HG03558 (cell line): ENCODE measurements around the gene FDXR.

Source experiments
- ATAC-seq: cut with Tn5 transposase; IDR thresholded peaks from one replicate; pipeline ENCODE4 v1.9.1; 2021; ENCODE audit warnings: moderate number of reproducible peaks; ENCODE audit not compliant: unreplicated experiment; ENCODE audit errors: extremely low read depth

Gene FDXR

DNA sequence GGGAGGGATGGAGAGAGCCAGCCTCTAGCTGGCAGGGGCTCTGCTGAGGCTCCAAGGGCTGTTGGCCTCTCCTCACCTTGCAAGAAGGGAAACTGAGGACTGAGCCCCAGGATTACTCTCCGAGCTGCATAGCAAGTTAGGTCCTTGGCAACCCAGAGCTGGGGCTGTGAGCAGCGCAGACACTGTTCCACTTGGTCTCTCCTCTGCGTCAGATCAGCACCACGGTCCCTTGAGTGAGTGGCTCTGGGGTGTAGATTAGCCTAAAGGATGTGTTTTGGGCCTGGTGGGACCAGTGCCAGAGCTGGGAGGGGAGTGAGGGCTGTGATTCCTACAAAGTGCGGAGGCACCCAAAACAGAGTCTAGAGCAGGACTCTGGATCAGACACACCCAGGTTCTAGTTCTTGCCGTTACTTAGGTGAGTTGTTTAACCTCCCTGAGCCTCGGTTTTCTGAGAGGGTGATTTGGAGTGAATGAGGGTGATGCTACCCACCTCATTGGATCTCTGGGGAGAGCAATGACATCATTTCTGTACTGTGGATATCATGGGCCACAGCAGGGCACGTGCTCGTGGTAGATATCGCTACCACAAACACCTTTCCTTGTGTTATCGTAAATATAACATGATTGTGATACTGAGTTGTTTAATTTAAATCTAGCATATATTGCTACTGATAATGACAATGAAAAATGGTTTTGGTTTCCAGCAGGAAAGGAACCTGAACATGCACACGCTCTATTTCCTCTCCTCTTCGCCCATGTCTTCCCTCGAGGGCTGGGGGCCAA is 28.8 kb upstream of the FDXR start:
- no peak for ATAC-seq

DNA sequence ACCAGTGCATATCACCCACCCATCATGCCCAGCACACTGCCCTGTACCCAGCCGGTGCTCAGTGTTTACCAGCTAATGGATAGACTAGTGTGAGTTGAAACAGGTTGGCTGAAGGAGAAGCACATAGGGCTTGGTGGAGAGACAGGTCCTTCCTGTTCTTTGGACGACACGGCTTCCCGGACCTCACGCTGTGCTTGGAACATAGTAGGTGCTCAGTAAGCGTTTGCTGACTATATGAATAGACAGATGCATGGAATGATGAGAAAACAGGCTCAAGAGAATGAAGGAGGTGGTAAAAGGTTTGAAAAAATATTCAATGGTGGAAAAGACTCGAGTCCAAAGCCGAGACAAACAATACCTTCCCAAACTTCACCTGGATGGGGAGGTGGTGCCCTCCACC is 27.4 kb upstream of the FDXR start:
- ATAC-seq = no peak

DNA sequence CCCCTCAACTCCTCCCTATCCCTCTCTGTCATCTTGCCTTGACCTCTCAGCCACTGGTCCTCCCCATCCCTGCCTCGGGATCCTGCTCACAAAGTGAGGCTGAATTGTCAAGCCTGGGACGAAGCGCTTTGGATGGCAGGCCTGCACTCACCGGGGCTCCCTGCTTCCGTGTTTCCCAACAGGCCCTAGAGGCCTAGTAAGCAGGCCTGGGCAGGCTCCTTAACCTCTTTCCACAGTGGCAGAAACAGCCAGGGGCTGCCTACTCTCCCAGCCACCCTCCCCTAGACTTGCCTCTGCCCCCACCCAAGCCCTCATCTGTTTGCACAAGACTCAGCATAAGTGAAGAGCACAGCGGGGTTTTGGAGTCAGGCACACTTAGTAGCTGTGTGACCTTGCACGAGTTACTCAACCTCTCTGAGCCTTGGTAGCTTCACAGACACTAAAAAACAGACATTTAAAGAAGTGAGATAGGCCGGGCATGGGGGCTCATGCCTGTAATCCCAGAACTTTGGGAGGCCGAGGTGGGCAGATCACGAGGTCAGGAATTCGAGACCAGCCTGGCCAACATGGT is 25.7 kb upstream of the FDXR start:
- no peak for ATAC-seq

DNA sequence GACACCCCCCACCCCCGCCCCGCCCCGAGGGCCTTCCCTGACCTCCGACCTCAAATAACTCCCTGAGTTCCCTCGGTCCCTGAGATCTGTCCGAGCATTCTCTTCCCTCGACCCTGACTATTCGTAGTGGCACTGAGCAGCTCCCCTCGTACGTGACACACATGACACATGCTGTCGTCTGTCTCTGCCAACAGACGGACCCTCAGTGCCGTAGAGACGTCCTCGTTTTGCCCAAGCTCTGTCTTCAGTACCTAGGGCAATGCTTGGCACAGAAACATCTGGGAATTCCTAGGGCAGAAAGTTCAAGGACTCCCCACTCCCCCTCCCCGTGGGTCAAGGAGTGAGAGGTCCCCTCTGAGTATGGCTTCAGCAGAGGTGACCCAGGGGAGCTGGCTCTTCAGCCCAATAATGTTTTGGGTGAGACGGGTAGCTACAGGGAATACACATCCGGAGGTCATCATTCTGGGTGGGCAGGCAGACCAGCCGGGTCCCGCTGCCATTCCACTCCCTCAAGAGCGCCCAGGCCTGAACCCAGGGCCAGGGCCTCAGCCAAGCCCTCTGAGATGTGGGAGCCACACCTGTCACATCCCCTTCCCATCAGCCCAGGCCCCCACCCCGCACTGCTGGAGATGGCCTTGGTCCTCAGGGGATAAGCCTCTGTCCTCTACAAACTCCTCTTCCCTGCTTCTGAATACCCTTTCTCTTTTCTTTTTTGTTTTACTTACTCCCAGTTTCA is 21.3 kb upstream of the FDXR start:
- no peak for ATAC-seq

DNA sequence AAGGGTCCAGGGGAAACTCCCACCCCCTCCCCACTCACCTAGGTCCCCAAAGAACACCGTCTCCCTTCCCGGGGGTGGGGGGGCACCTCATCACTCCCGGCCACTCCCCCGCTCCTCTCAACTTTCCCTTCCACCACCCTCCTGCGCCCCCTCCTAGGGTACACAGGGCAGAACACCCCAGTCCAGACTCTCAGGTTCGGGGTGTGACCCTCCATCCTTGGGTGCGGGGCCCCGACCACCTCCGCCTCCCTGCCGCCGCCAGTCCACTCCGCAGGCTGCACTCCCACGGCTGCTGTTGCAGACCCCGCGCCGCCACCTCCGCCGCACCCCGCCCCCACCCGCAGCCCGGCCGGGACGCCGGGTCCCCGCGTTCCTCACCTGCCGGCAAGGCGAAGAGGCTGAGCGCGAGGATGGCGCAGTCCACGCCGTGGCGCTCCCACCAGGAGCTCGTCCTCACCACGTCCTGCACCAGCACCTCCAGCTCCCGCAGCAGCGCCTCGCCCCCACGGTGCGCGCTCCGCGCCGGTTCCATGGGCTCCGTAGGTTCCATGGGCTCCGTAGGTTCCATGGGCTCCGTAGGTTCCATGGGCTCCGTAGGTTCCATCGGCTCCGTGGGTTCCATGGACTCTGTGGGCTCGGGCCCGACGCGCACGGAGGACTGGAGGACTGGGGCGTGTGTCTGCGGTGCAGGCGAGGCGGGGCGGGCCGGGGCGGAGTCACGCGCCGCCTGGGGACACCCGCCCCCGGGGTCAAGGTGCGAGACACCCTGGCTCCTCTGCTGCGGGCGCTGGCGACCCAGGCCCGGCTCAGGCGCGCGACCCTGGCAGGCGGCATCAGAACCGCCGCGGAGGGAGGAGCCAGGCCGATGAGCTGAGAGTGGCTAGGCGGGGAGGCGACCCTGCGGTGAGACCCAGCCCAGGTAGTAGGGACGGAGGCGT is 20.4 kb upstream of the FDXR start, which contains the start of gene FADS6:
FADS6 (minus strand) TSS at position 660 of the 938 bp plus-strand sequence; CDS start at position 622, 38 bp downstream.
- no peak for ATAC-seq

DNA sequence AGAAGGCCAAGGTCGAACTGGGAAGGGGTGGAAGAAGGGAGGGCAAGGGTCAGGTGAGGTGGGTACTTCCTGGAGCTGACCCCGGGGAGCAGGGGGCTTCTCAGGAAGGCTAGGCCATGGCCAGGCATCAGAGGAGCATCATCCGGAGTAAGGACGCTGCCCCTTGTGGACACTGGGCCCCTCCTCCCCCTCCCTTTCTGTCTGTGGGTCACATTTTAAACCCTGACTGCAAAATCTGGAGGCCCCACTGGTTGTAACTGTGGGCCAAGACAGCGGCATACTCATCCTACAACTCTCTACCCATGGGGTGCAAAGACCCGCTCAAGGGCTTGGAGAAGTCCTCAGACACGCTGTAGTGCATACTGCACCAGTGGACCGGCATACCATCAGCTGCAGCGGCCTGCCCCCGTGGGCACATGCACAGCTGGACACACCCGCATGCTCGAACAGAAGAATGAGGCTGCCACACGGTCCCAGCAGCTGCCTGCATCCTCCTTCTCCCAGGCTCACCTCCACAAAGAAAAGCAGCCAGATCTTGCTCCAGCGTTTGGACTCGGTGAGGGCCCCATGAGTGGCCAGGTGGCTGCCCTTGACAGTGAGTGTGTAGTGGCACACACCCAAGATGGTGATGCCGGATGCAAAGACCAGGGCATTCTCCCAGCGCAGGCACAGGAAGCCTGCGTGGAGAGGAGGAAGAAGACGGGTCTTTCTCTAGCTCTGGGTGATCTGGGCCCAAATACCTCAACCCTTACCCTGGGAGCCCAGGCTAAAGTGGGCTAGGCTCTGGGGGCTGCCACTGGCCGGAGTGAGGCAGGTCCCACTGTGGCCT is 19.4 kb upstream of the FDXR start:
- ATAC-seq = no peak

DNA sequence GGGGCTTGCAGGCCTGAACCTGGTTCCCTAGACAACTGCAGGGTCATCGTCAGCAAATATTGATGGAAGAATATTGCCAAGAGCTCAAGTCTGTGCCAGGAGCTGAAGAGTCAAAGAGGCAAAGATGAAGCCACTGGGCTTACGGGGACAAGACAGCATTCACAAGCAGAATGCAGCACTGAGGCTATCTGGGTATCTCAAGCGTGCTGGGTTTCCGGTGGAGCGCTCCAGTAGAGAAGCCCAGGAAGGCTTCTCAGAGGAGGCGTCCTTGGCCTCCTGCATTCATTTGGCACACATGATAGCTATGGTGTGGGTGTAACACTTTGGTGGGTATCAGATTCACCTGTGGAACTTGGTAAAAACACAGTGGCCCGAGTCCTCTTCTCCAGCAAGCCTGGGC is 17.8 kb upstream of the FDXR start:
- no peak for ATAC-seq

DNA sequence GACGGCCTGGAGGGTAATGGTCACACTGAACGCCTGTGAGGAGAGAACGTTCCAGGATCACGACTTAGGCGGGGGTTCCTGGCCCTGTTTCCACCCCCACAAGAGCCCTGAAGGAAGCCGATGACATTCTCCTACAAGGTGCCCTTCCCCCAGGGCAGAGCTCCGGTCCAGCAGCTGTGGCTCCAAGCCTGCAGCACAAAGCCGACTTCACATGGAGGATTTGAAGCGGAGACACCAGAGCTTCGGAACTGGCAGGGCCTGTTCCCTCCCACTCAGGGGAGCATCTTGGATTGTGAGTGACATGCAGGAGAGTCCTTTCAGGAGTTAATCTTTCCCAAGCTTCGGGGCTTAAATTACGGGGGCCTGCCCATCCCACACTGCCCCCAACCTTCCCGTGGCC is 15.7 kb upstream of the FDXR start:
- ATAC-seq = no peak

DNA sequence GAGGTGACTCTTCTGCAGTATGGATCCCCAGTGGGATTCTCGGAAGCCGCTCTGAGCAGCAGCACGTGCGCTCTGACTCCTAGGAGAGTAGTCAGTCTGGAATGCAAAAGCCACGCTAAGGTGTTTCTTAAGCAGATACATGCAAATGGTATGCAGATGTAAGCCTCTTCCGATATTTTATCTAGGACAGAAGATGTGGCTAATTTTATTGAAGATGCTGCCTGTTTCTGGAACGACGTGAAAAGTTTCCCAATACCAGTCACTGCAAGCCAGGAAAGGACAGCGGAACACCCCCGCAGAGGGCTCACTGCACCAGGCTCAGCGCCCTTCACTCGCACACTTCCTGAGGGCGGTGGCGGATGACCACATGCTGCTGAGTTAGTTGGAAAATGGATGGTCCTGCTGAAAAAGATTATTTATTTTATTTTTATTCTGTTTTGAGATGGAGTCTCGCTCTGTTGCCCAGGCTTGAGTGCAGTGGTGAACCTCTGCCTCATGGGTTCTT is 10.5 kb upstream of the FDXR start:
- no peak for ATAC-seq

DNA sequence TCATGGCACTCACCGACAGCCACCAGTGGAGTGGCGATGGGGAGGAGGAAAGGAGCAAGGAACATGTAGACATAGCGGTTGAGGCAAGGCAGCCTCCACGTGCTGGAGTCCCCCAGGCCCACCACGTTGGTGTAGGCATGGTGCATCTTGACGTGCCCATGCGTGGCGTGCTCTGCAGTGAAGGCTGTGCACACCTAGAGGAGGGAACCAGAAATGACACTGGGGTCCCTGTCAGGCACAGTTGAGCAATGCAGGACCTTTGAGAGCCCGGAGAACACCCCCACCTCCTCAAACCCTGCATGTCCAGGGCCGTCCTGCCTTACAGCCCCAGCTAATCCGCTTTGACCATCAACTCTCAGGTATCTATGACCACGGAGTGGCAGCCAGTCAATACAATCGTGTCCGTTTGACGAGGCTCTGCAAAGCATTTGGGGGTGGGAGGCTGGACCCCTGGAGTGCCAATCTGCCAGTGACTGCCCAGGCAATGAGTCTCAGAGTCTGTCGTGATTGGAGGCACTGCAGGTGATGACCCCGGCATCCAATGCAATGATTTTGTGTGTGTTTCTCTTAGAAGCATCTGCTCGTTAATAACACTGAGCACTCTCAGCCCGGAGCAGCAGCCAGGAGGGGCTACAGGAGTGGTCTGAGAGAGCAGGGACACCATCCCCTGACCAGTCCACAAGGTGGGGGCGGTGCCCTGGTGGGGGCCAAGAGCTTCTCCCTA is 9.9 kb upstream of the FDXR start:
- no peak for ATAC-seq

DNA sequence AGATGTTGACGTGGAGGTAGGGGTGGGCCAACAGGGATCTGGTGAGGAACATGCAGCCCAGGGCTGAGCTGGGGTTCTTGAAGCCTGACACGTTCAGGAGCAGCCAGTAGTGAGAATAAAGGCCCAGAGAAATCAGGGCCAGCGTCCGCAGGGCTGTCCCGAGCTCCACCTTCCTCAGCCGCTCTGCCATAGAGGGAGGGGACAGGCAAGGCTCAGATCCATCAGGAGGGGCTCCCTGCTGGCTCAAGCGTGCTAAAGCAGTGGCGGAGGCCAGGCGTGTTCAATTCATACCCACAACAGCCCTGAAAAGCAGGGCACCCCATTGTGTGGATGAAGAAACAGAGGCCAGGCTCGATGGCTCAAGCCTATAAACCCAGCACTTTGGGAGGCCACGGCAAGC is 8.3 kb upstream of the FDXR start:
- no peak for ATAC-seq

DNA sequence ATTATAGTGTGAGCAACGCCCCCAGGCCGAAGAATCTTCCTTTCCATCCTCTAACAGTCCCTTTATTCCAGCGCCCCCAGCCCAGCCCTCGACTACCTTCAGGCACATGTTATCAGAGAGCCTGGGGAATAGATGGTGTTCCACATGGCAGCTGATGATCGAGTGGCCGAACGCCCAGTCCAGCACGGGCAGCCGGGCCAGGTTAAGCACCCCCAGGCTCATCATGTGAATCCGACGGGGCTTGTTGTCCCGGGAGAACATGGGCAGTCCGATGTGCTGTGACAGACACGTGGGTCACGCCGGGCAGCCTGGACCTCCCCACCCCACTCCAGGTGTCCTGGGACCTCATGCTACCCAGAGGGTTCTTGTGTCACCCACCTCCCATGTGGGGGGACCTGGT is 6.5 kb upstream of the FDXR start:
- no peak for ATAC-seq

DNA sequence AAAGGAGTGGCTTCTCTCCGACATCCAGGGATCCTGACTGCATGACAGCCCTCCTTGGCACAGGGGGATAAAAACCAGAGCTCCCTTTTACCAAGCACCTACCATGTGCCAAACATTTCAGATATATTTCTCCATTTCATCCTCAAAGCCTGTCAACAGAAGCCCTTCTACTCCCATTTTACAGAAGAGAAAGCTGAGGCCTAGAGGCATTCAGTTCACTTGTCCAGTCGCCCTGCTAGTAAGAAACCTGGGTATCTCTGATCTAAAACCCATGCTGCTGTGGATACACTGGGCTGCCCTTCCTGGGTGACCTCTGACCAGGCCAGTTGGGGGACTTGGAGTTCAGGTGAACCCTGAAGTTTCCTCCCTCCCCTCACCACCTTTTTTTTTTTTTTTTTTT is 5.9 kb upstream of the FDXR start:
- ATAC-seq = no peak

DNA sequence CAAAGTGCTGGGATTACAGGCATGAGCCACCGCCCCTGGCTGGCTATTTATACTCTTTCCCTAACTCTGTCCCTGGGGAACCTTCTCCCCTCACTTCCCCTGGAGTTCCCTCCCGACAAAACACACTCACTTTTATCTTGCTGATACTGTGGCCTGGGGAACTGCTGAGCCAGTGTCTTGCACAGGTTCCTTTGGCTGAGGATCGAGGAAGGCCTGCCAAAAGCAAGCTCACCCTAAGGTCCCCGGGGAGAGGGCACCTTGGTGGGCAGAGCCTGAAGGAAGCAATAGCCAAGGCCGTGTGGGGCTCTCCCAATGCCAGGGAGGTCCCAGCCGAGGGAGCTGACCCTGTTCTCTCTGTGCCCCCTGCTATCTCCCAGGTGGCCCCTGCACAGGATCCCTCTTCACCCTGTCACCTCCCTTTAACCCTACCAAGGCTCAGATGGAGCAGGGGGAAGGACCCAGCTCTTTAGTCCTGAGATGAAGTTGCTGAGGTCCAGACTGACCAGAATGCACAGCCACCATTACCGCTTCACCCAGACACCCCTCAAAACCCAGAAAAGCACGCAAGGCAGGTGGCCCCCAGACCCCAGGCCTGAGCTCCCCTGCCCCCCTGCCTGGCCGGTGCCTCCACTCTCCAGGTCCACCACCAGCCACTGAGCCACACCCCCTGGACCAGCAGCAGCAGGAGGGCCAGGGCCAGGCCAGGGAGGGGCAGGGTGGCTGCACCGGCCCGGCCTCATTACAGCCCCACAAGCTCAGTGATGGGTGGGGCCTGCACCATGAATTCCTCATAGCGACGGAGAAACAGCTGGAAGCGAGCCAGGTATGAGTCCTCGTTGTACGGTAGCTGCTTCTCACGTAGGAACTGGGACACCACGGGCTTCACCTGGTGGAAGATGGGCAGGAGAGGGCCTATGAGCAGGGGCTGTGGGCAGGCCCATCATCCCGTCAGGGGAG is 5.1 kb upstream of the FDXR start:
- no peak for ATAC-seq

DNA sequence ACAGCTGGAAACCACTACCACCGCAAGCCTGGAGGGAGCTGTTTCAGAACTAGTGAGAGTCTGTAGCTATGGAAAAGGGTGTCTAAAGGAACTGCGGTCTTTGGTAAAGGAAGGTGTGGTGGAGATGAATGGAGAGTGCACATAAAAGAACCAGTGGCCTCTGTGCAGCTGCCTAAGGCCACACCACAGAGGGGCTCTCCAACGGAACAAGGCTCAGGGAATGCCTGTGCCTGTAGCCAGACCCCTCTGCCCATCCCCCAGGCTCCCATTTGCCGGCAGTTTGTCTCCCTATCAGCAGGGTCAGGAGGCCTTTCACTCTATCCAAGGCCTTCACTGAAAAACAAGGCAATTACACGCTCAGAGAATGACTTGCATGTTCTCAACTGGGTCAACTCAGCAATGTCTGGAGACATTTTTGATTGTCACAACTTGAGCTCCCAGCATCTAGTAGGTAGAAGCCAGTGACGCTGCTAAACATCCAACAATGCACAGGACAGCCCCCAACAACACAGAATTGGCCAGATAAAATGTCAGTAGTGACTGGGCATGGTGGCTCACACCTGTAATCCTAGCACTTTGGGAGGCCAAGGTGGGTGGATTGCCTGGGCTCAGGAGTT is 3.3 kb upstream of the FDXR start:
- ATAC-seq = no peak

DNA sequence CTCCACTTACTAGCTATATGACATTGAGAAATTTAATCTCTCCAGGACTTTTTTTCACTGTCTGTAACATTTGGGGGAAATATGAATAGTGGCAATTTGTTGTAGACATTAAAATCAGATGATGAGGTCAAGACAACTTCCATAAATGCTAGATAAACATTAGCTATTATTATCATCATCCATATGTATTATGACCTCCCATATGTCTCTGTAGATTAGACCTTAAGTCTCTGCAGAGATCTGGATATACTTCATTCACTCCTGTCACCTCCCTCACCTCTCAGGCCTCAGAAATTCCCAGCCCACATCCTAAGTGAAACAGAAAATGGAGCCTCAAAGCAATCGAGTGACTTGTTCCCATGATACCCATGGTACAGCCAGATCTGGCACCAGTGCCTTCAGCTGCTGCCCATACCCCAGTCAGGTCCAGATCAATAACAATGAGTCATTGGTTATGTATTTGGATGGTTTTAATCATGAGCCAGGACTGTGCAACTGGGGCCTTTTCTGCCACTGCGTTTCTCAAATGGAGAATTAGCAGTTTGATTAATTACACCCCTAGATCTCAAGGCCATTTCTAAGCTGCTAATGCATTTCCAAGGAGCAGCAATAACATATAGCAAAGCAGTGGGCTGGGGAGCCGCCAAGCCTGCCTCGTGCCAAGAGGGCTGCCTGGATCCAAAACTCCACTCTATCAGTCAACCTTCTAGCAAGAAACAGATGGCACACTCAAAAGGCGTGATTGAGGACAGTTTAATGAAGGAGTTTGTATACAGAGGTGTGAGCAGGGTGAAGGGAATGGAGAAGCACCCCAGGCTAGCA is 2.6 kb upstream of the FDXR start:
- ATAC-seq = no peak
